Measurements from ENCODE around the gene RBFOX2. TPM values are rescaled to one million over a fixed set of nuclear protein-coding genes. Genes with fewer than 3 reads are reported as not detected.
"Not testable (repeated sequence)": the region's sequence is repeated elsewhere in the genome, so short reads cannot be mapped to it uniquely, and the experiment has no call there.

RBFOX2 gene
- total and polyA plus RNA-seq, 3 experiments from 2014 or later: 0.86 to 7.1 (median 6.1) TPM

GRCh38 chr22:35993727-35994126, 34.9 kb downstream of the RBFOX2 start:
- H3K4me3 Mint-ChIP-seq; H3K36me3 Mint-ChIP-seq; CTCF ChIA-PET; H3K36me3 ChIP-seq (ENCODE audit: insufficient read depth, low read length); H3K9me3 ChIP-seq (ENCODE audit: low read length); H3K27ac Mint-ChIP-seq; H3K27me3 ChIP-seq (ENCODE audit: insufficient read depth, low read length, poor library complexity, severe bottlenecking); H3K4me1 Mint-ChIP-seq; DNase-seq; H3K27ac ChIP-seq (ENCODE audit: low read depth, low read length); POLR2A ChIA-PET; H3K4me3 ChIP-seq (ENCODE audit: low read length); H3K9me3 Mint-ChIP-seq; H3K4me1 ChIP-seq (ENCODE audit: insufficient read depth, low read length): not testable (repeated sequence)
- peaks cover 3 to 35% of the 10 kb centered on the region in 2 donors for H3K27me3 Mint-ChIP-seq

- CTCF ChIA-PET: interaction anchor here (0.6 kb wide), 1 partner anchor 66 kb away, joined by 3 read pairs; no protein-coding TSS in a partner anchor
- Histone ChIP-seq H3K36me3 (ENCODE audit: insufficient read depth, low read length) (no peaks in the 10 kb centered on the region), H3K4me3 (ENCODE audit: low read length) (no peak overlapping the region), H3K9me3 (ENCODE audit: low read length) (no peaks in the 10 kb centered on the region), H3K27ac (ENCODE audit: low read depth, low read length) (no peak overlapping the region), H3K27me3 (ENCODE audit: insufficient read depth, low read length, poor library complexity, severe bottlenecking) (no peaks in the 10 kb centered on the region), H3K4me1 (ENCODE audit: insufficient read depth, low read length) (no peaks in the 10 kb centered on the region)
- POLR2A ChIA-PET: no interaction called here
- H3K4me1 Mint-ChIP-seq: no peaks in the 10 kb centered on the region
- H3K27me3 Mint-ChIP-seq: peaks cover 3 to 33% of the 10 kb centered on the region in 2 donors
- no peak for DNase-seq
- H3K36me3 Mint-ChIP-seq: no peaks in the 10 kb centered on the region
- H3K9me3 Mint-ChIP-seq: no peaks in the 10 kb centered on the region
- no peak overlapping the region for H3K27ac Mint-ChIP-seq
- no peak overlapping the region for H3K4me3 Mint-ChIP-seq
Observed at GRCh38 chr22:35993048-35993714, 35.4 kb downstream of the RBFOX2 start.

- H3K9me3 ChIP-seq (ENCODE audit: low read length): no peaks in the 10 kb centered on the region
- H3K4me1 ChIP-seq (ENCODE audit: insufficient read depth, low read length): no peaks in the 10 kb centered on the region
- Mint-ChIP-seq H3K36me3 (no peaks in the 10 kb centered on the region), H3K4me1 (no peaks in the 10 kb centered on the region), H3K9me3 (no peaks in the 10 kb centered on the region), H3K27me3 (peaks cover 3 to 35% of the 10 kb centered on the region in 2 donors), H3K4me3 (no peak overlapping the region), H3K27ac (no peak overlapping the region)
- H3K27ac ChIP-seq (ENCODE audit: low read depth, low read length): no peak overlapping the region
- CTCF ChIA-PET: no interaction called here
- POLR2A ChIA-PET: no interaction called here
- no peaks in the 10 kb centered on the region for H3K36me3 ChIP-seq (ENCODE audit: insufficient read depth, low read length)
- DNase-seq: no peak
- H3K4me3 ChIP-seq (ENCODE audit: low read length): no peak overlapping the region
- H3K27me3 ChIP-seq (ENCODE audit: insufficient read depth, low read length, poor library complexity, severe bottlenecking): no peaks in the 10 kb centered on the region
Observed at GRCh38 chr22:35991168-35991567, 37.5 kb downstream of the RBFOX2 start.

- H3K27me3 Mint-ChIP-seq: peaks cover 8 to 45% of the 10 kb centered on the region in 2 donors
- H3K27ac Mint-ChIP-seq: no peak overlapping the region
- H3K36me3 Mint-ChIP-seq: no peaks in the 10 kb centered on the region
- ChIA-PET POLR2A (no interaction called here), CTCF (no interaction called here)
- H3K9me3 Mint-ChIP-seq: no peaks in the 10 kb centered on the region
- H3K27me3 ChIP-seq (ENCODE audit: insufficient read depth, low read length, poor library complexity, severe bottlenecking): no peaks in the 10 kb centered on the region
- H3K4me1 ChIP-seq (ENCODE audit: insufficient read depth, low read length): no peaks in the 10 kb centered on the region
- H3K4me3 Mint-ChIP-seq: no peak overlapping the region
- no peak for DNase-seq
- H3K36me3 ChIP-seq (ENCODE audit: insufficient read depth, low read length): no peaks in the 10 kb centered on the region
- no peak overlapping the region for H3K4me3 ChIP-seq (ENCODE audit: low read length)
- H3K4me1 Mint-ChIP-seq: no peaks in the 10 kb centered on the region
- H3K9me3 ChIP-seq (ENCODE audit: low read length): no peaks in the 10 kb centered on the region
- no peak overlapping the region for H3K27ac ChIP-seq (ENCODE audit: low read depth, low read length)
Observed at GRCh38 chr22:35988030-35988429, 40.6 kb downstream of the RBFOX2 start.

- Histone ChIP-seq H3K9me3 (ENCODE audit: low read length) (no peaks in the 10 kb centered on the region), H3K4me1 (ENCODE audit: insufficient read depth, low read length) (no peaks in the 10 kb centered on the region), H3K4me3 (ENCODE audit: low read length) (no peak overlapping the region), H3K27ac (ENCODE audit: low read depth, low read length) (no peak overlapping the region), H3K36me3 (ENCODE audit: insufficient read depth, low read length) (no peaks in the 10 kb centered on the region), H3K27me3 (ENCODE audit: insufficient read depth, low read length, poor library complexity, severe bottlenecking) (no peaks in the 10 kb centered on the region)
- Mint-ChIP-seq H3K27me3 (peaks cover 9 to 44% of the 10 kb centered on the region in 2 donors), H3K36me3 (no peaks in the 10 kb centered on the region), H3K4me1 (no peaks in the 10 kb centered on the region), H3K9me3 (no peaks in the 10 kb centered on the region), H3K27ac (no peak overlapping the region), H3K4me3 (no peak overlapping the region)
- DNase-seq: no peak
- ChIA-PET CTCF (no interaction called here), POLR2A (no interaction called here)
Observed at GRCh38 chr22:35987487-35987886, 41.1 kb downstream of the RBFOX2 start.

- H3K4me1 ChIP-seq (ENCODE audit: insufficient read depth, low read length): no peaks in the 10 kb centered on the region
- no peaks in the 10 kb centered on the region for H3K27me3 ChIP-seq (ENCODE audit: insufficient read depth, low read length, poor library complexity, severe bottlenecking)
- H3K9me3 ChIP-seq (ENCODE audit: low read length): no peaks in the 10 kb centered on the region
- no peak for DNase-seq
- H3K4me1 Mint-ChIP-seq: no peaks in the 10 kb centered on the region
- no peak overlapping the region for H3K27ac ChIP-seq (ENCODE audit: low read depth, low read length)
- H3K27ac Mint-ChIP-seq: no peak overlapping the region
- ChIA-PET POLR2A (no interaction called here), CTCF (no interaction called here)
- H3K36me3 Mint-ChIP-seq: no peaks in the 10 kb centered on the region
- H3K27me3 Mint-ChIP-seq: peaks cover 12 to 49% of the 10 kb centered on the region in 2 donors
- H3K4me3 Mint-ChIP-seq: no peak overlapping the region
- no peaks in the 10 kb centered on the region for H3K36me3 ChIP-seq (ENCODE audit: insufficient read depth, low read length)
- no peak overlapping the region for H3K4me3 ChIP-seq (ENCODE audit: low read length)
- no peaks in the 10 kb centered on the region for H3K9me3 Mint-ChIP-seq
Observed at GRCh38 chr22:35986088-35986487, 42.5 kb downstream of the RBFOX2 start.

- Histone ChIP-seq H3K4me3 (ENCODE audit: low read length) (no peak overlapping the region), H3K36me3 (ENCODE audit: insufficient read depth, low read length) (no peaks in the 10 kb centered on the region), H3K4me1 (ENCODE audit: insufficient read depth, low read length) (no peaks in the 10 kb centered on the region), H3K9me3 (ENCODE audit: low read length) (no peaks in the 10 kb centered on the region), H3K27me3 (ENCODE audit: insufficient read depth, low read length, poor library complexity, severe bottlenecking) (no peaks in the 10 kb centered on the region), H3K27ac (ENCODE audit: low read depth, low read length) (no peak overlapping the region)
- H3K4me3 Mint-ChIP-seq: no peak overlapping the region
- H3K27me3 Mint-ChIP-seq: peaks cover 12 to 54% of the 10 kb centered on the region in 2 donors
- ChIA-PET CTCF (no interaction called here), POLR2A (no interaction called here)
- no peaks in the 10 kb centered on the region for H3K36me3 Mint-ChIP-seq
- H3K27ac Mint-ChIP-seq: no peak overlapping the region
- DNase-seq: no peak
- no peaks in the 10 kb centered on the region for H3K9me3 Mint-ChIP-seq
- no peaks in the 10 kb centered on the region for H3K4me1 Mint-ChIP-seq
Observed at GRCh38 chr22:35985371-35985770, 43.3 kb downstream of the RBFOX2 start.

- Mint-ChIP-seq H3K9me3 (no peaks in the 10 kb centered on the region), H3K4me1 (no peaks in the 10 kb centered on the region), H3K27me3 (peaks cover 12 to 58% of the 10 kb centered on the region in 2 donors), H3K27ac (peak overlapping the region in 1 of 8 donors; percentile 60), H3K4me3 (no peak overlapping the region), H3K36me3 (no peaks in the 10 kb centered on the region)
- Histone ChIP-seq H3K9me3 (ENCODE audit: low read length) (no peaks in the 10 kb centered on the region), H3K4me1 (ENCODE audit: insufficient read depth, low read length) (no peaks in the 10 kb centered on the region), H3K36me3 (ENCODE audit: insufficient read depth, low read length) (no peaks in the 10 kb centered on the region), H3K4me3 (ENCODE audit: low read length) (no peak overlapping the region), H3K27me3 (ENCODE audit: insufficient read depth, low read length, poor library complexity, severe bottlenecking) (no peaks in the 10 kb centered on the region), H3K27ac (ENCODE audit: low read depth, low read length) (no peak overlapping the region)
- POLR2A ChIA-PET: no interaction called here
- CTCF ChIA-PET: no interaction called here
- no peak for DNase-seq
Observed at GRCh38 chr22:35984183-35985175, 44.1 kb downstream of the RBFOX2 start.
